GM12878 (cell line): ENCODE data around the gene SETD6. TPM values are rescaled to one million over a fixed set of nuclear protein-coding genes. Genes with fewer than 3 reads are reported as not detected.

Source experiments
- ATAC-seq: fragments of 200-7000 bp; cut with Tn5 transposase; 3 replicates; pipeline ENCODE4 v1.9.1; 2020; ENCODE audit warnings: mild to moderate bottlenecking, moderate library complexity
- BruUV-seq: library from RNA; stranded (reverse); fragments of 400-500 nt; replicated peaks from 2 replicates; lab custom pipeline; 2021; lab: Mats Ljungman, UMichigan
- CTCF ChIA-PET: fragments of 300-600 bp; sonication (Branson Sonifier 250); formaldehyde crosslinking; extraction: SDS; loops from one replicate; lab custom pipeline; 2021; ENCODE audit warnings: inconsistent platforms; lab: Yijun Ruan, JAX
- POLR2A ChIA-PET: fragments of 350-600 bp; formaldehyde crosslinking; extraction: SDS; loops from one replicate; lab custom pipeline; 2021; ENCODE audit warnings: inconsistent platforms; lab: Charles Lee
- RAD21 ChIA-PET: fragments of 300-600 bp; sonication (Branson Sonifier 250); formaldehyde crosslinking; loops from one replicate; lab custom pipeline; 2023; ENCODE audit warnings: antibody characterized with exemption; ENCODE audit not compliant: unreplicated experiment; lab: Charles Lee
- SMC1A ChIA-PET: fragments of 300-600 bp; sonication (Branson Sonifier 250); formaldehyde crosslinking; loops from one replicate; lab custom pipeline; 2023; ENCODE audit not compliant: unreplicated experiment, uncharacterized antibody; lab: Charles Lee
- DNase-seq: peaks from one replicate; pipeline ENCODE4 v3.0.0-alpha.2; 2011; ENCODE audit warnings: low read depth, low spot score
- FAIRE-seq: peaks from 3 replicates; lab custom pipeline; 2011; peaks lifted over from hg19 to GRCh38; lab: Jason Lieb, UNC
- H2AFZ ChIP-seq: 2 replicates; pipeline ENCODE4 v1.6.0; 2011; ENCODE audit warnings: low read depth, low read length, control low read depth; ENCODE audit not compliant: control insufficient read depth
- H3K27ac ChIP-seq: 2 replicates; pipeline ENCODE4 v1.5.1; 2011; ENCODE audit warnings: control low read depth; ENCODE audit not compliant: control insufficient read depth, insufficient read depth
- H3K27me3 ChIP-seq, 2 experiments: replicated peaks in 1 of 2; 2 replicates each; pipeline versions ENCODE4 v1.6.0 to v1.6.1; 2011; ENCODE audit warnings: low read length in 1 of 2; ENCODE audit not compliant: control insufficient read depth in 2 of 2, insufficient read depth in 2 of 2
- H3K36me3 ChIP-seq, 2 experiments: 2 replicates each; pipeline ENCODE4 v1.5.1; 2011; ENCODE audit warnings: low read length in 1 of 2; ENCODE audit not compliant: control insufficient read depth in 2 of 2, insufficient read depth in 2 of 2
- H3K4me1 ChIP-seq: 2 replicates; pipeline ENCODE4 v1.6.1; 2011; ENCODE audit warnings: mild to moderate bottlenecking, low read length, moderate library complexity, mixed read lengths; ENCODE audit not compliant: control insufficient read depth, insufficient read depth
- H3K4me2 ChIP-seq: 2 replicates; pipeline ENCODE4 v1.6.0; 2011; ENCODE audit warnings: control low read depth; ENCODE audit not compliant: control insufficient read depth, insufficient read depth
- H3K4me3 ChIP-seq: fragments of 200-600 bp; sonication (generic); 2 replicates; pipeline ENCODE4 v1.5.1; 2016
- H3K79me2 ChIP-seq: 2 replicates; pipeline ENCODE4 v1.6.0; 2011; ENCODE audit warnings: low read length; ENCODE audit not compliant: control insufficient read depth, insufficient read depth
- H3K9ac ChIP-seq: 2 replicates; pipeline ENCODE4 v1.8.0; 2011; ENCODE audit warnings: low read length, control low read depth, mixed read lengths; ENCODE audit not compliant: control insufficient read depth, insufficient read depth
- H3K9me3 ChIP-seq: replicated peaks from 3 replicates; pipeline ENCODE4 v1.5.1; 2011; ENCODE audit warnings: mild to moderate bottlenecking, low read length; ENCODE audit not compliant: control insufficient read depth, insufficient read depth
- H4K20me1 ChIP-seq: 2 replicates; pipeline ENCODE4 v1.6.0; 2011; ENCODE audit not compliant: control insufficient read depth, insufficient read depth
- GATAD2B ChIP-seq: fragments of 450-650 bp; conservative IDR thresholded peaks from 2 replicates; pipeline ENCODE4 v1.6.1; 2017; ENCODE audit warnings: low read depth, mild to moderate bottlenecking, moderate library complexity
- SRF ChIP-seq, 2 experiments: IDR thresholded peaks; 2 replicates each; pipeline ENCODE4 v1.6.1; 2011; ENCODE audit warnings: low read depth in 2 of 2, low read length in 2 of 2, mild to moderate bottlenecking in 1 of 2, moderate library complexity in 1 of 2
- WRNIP1 ChIP-seq: IDR thresholded peaks from 2 replicates; pipeline ENCODE4 v1.6.1; 2011; ENCODE audit warnings: low read depth, low read length, improper control_type of control experiment, borderline replicate concordance
- ZBTB11 ChIP-seq: fragments of 450-650 bp; formaldehyde crosslinking; IDR thresholded peaks from 2 replicates; pipeline ENCODE4 v1.5.0; 2022; ENCODE audit warnings: mild to moderate bottlenecking, missing genetic modification characterization
- WGBS: methylation state at CpG from one replicate; pipeline ENCODE4 v1.1.6; 2016; ENCODE audit warnings: low lambda C conversion rate; ENCODE audit not compliant: insufficient replicate concordance, insufficient coverage; ENCODE audit errors: missing lambda C conversion rate; 5-methylcytosine and 5-hydroxymethylcytosine counted together
- in situ Hi-C: fragments of 300-500 bp; cut with MboI; formaldehyde crosslinking; loops from 9 replicates; pipeline ENCODE4 v1.14.3; 2018; ENCODE audit warnings: mixed read lengths
- intact Hi-C: fragments of 100-400 bp; cut with micrococcal nuclease; formaldehyde crosslinking; loops from one replicate; pipeline ENCODE4 v1.14.2; 2022; ENCODE audit not compliant: unreplicated experiment
- polyA plus RNA-seq, 11 experiments: library from polyadenylated mRNA; depleted of rRNA in 4 of 11; unstranded in 6 of 11; stranded (reverse) in 5 of 11; fragments of >200 nt; fragmentation: Nextera tagmentation in 4 of 11; fragmentation: Illumina TruSeq in 1 of 11; extraction: Ambion mirVana in 4 of 11; extraction: Trizol in 1 of 11; gene quantifications; 1 replicate in 1 of 11; 2 replicates in 10 of 11; pipeline versions ENCODE4 v1.2.1 to v1.2.3, GENCODE V29; 2011 to 2016; ENCODE audit warnings: inconsistent platforms in 2 of 11, missing spikeins in 2 of 11, low read depth in 1 of 11
- total RNA-seq, 4 experiments: library from RNA; depleted of rRNA in 3 of 4; stranded (reverse); fragments of >200 nt in 3 of 4; fragmentation: Illumina TruSeq in 1 of 4; extraction: Trizol in 1 of 4; gene quantifications; 2 replicates each; pipeline versions ENCODE4 v1.2.1 to v1.2.3, GENCODE V29; 2013 to 2021

SETD6 gene
- total and polyA plus RNA-seq, 10 of the 15 experiments (the other 5 are each of a cell fraction or from before 2014, with no cell fraction given) = 8.2 to 23.8 (median 16.2) TPM

GRCh38 chr16:58492735-58493134, 22.6 kb upstream of the SETD6 start:
- Histone ChIP-seq H3K4me3 (no peak overlapping the region), H4K20me1 (no peaks in the 10 kb centered on the region), H2AFZ (no peak overlapping the region), H3K4me2 (no peak overlapping the region), H3K9me3 (no peaks in the 10 kb centered on the region)
- intact Hi-C loops = no loop called here
- FAIRE-seq (no peak), ATAC-seq (no peak)
- CTCF ChIA-PET = interaction anchor here (0.7 to 12.5 kb wide), 5 partner anchors 149 to 1709 kb away, joined by 3 to 209 read pairs (median 4); no protein-coding TSS in a partner anchor
- TF ChIP-seq GATAD2B (no peak), ZBTB11 (CRISPR knock-in tag) (no peak), SRF (IDR thresholded peaks at IDR 0.05; ENCODE audit: low read depth in 2 of 2, low read length in 2 of 2) (no peak), WRNIP1 (no peak)
- TF ChIP-seq, all 136 proteins: peak for 0
- Histone ChIP-seq H3K27me3 (no peaks in the 10 kb centered on the region; a peak in 1 of 4 replicates), H3K9ac (no peak overlapping the region), H3K4me1 (peaks cover 21% of the 10 kb centered on the region), H3K27ac (no peak overlapping the region), H3K36me3 (no peaks in the 10 kb centered on the region), H3K79me2 (no peaks in the 10 kb centered on the region)
- ChIA-PET RAD21 (interaction anchor here (2.1 kb wide), 1 partner anchor 263 kb away, joined by 6 read pairs; no protein-coding TSS in a partner anchor), POLR2A (no interaction called here), SMC1A (interaction anchor here (2.1 kb wide), 1 partner anchor 155 kb away, joined by 6 read pairs; no protein-coding TSS in a partner anchor)
- DNase-seq = no peak
- in situ Hi-C loops = loop anchor here (5.0 kb wide), 1 partner anchor 160 kb away; no protein-coding TSS in a partner anchor
- WGBS = 38% methylated on average over 5 of the region's 5 CpGs
- BruUV-seq = no TSS peak
